Osteoblast (primary cell): ENCODE results near the gene NEK1. TPM values are rescaled to one million over a fixed set of nuclear protein-coding genes. Genes with fewer than 3 reads are reported as not detected.

Experiments used
- DNase-seq: peaks from one replicate; pipeline ENCODE4 v3.0.0; 2011; ENCODE audit warnings: low spot score, mixed read lengths; ENCODE audit not compliant: insufficient read length; ENCODE audit errors: missing footprints
- H2AFZ ChIP-seq: 2 replicates; pipeline ENCODE4 v1.6.0; 2011; ENCODE audit warnings: mild to moderate bottlenecking, low read length
- H3K27ac ChIP-seq: 2 replicates; pipeline ENCODE4 v1.5.1; 2011; ENCODE audit warnings: mild to moderate bottlenecking, low read depth, low read length, moderate library complexity
- H3K27me3 ChIP-seq: 2 replicates; pipeline ENCODE4 v1.6.0; 2012; ENCODE audit warnings: mild to moderate bottlenecking, control low read depth, inconsistent platforms, low read length, moderate library complexity; ENCODE audit not compliant: insufficient read depth
- H3K36me3 ChIP-seq: 2 replicates; pipeline ENCODE4 v1.5.1; 2011; ENCODE audit warnings: mild to moderate bottlenecking, low read length, control low read depth, moderate library complexity; ENCODE audit not compliant: insufficient read depth
- H3K4me1 ChIP-seq: 2 replicates; pipeline ENCODE4 v1.5.1; 2011; ENCODE audit warnings: mild to moderate bottlenecking, low read length, control low read depth, moderate library complexity; ENCODE audit not compliant: insufficient read depth
- H3K4me2 ChIP-seq: 2 replicates; pipeline ENCODE4 v1.6.0; 2011; ENCODE audit warnings: mild to moderate bottlenecking, low read length; ENCODE audit not compliant: insufficient read depth
- H3K4me3 ChIP-seq: fragments of 200-600 bp; sonication (generic); 3 replicates; pipeline ENCODE4 v1.5.1; 2012; ENCODE audit warnings: mild to moderate bottlenecking, low read length, inconsistent platforms; ENCODE audit not compliant: insufficient read depth
- H3K79me2 ChIP-seq: 2 replicates; pipeline ENCODE4 v1.6.0; 2012; ENCODE audit warnings: mild to moderate bottlenecking, low read length, control low read depth, inconsistent platforms; ENCODE audit not compliant: insufficient read depth
- H3K9me3 ChIP-seq: 2 replicates; pipeline ENCODE4 v1.5.1; 2011; ENCODE audit warnings: low read depth, low read length, control low read depth
- H4K20me1 ChIP-seq: 2 replicates; pipeline ENCODE4 v1.6.0; 2012; ENCODE audit warnings: mild to moderate bottlenecking, low read length, control low read depth; ENCODE audit not compliant: insufficient read depth
- CTCF ChIP-seq: IDR thresholded peaks from 2 replicates; pipeline ENCODE4 v1.5.1; 2011; ENCODE audit warnings: mild to moderate bottlenecking, low read depth, low read length, moderate library complexity; ENCODE audit errors: extremely low read depth
- total RNA-seq: library from RNA; depleted of rRNA; stranded (reverse); fragments of >200 nt; gene quantifications from 2 replicates; pipeline ENCODE4 v1.2.3, GENCODE V29; 2012

The NEK1 gene
- total RNA-seq, 1 donor, result 9.8 TPM

GRCh38 chr4:169416461-169416860 is 195.9 kb downstream of the NEK1 start:
- Histone ChIP-seq H3K4me1 (peaks cover 3% of the 10 kb centered on the region), H3K4me2 (no peak overlapping the region)
- no peak for TF ChIP-seq CTCF

GRCh38 chr4:169414913-169415312 is 197.5 kb downstream of the NEK1 start:
- H3K4me3 ChIP-seq, result no peak overlapping the region
- H3K36me3 ChIP-seq, result no peaks in the 10 kb centered on the region
- H3K79me2 ChIP-seq, result no peaks in the 10 kb centered on the region
- no peak overlapping the region for H2AFZ ChIP-seq
- no peak for DNase-seq
- no peak for TF ChIP-seq CTCF
- H4K20me1 ChIP-seq, result no peaks in the 10 kb centered on the region
- H3K4me1 ChIP-seq, result peaks cover 12% of the 10 kb centered on the region
- no peaks in the 10 kb centered on the region for H3K27me3 ChIP-seq
- H3K4me2 ChIP-seq, result no peak overlapping the region
- no peaks in the 10 kb centered on the region for H3K9me3 ChIP-seq
- no peak overlapping the region for H3K27ac ChIP-seq

More at GRCh38 chr4:169416461-169416860, 195.9 kb downstream of the NEK1 start:
- Histone ChIP-seq H3K79me2 (no peaks in the 10 kb centered on the region), H3K4me3 (no peak overlapping the region), H3K36me3 (no peaks in the 10 kb centered on the region), H3K9me3 (no peaks in the 10 kb centered on the region), H2AFZ (no peak overlapping the region), H4K20me1 (no peaks in the 10 kb centered on the region), H3K27ac (no peak overlapping the region), H3K27me3 (no peaks in the 10 kb centered on the region)
- no peak for DNase-seq

- H3K79me2 ChIP-seq, result no peaks in the 10 kb centered on the region
- no peak overlapping the region for H3K27ac ChIP-seq
- no peak overlapping the region for H3K4me2 ChIP-seq
- H4K20me1 ChIP-seq, result no peaks in the 10 kb centered on the region
- no peak for DNase-seq
- H3K4me1 ChIP-seq, result peaks cover 12% of the 10 kb centered on the region
- no peaks in the 10 kb centered on the region for H3K36me3 ChIP-seq
- no peaks in the 10 kb centered on the region for H3K9me3 ChIP-seq
- no peaks in the 10 kb centered on the region for H3K27me3 ChIP-seq
- TF ChIP-seq CTCF, result no peak
- no peak overlapping the region for H2AFZ ChIP-seq
- no peak overlapping the region for H3K4me3 ChIP-seq
Measured at GRCh38 chr4:169412046-169412445, 200.3 kb downstream of the NEK1 start.

- Histone ChIP-seq H4K20me1 (no peaks in the 10 kb centered on the region), H3K4me3 (no peak overlapping the region), H3K4me2 (peak overlapping the region; percentile 34), H3K36me3 (no peaks in the 10 kb centered on the region), H3K27me3 (no peaks in the 10 kb centered on the region), H3K27ac (peak overlapping the region; percentile 10), H3K4me1 (peaks cover 12% of the 10 kb centered on the region), H3K79me2 (no peaks in the 10 kb centered on the region), H3K9me3 (no peaks in the 10 kb centered on the region), H2AFZ (no peak overlapping the region)
- DNase-seq, result peak; percentile 54
- no peak for TF ChIP-seq CTCF
Measured at GRCh38 chr4:169410839-169411770, 201.3 kb downstream of the NEK1 start.
